Measurements from ENCODE around the gene ADAM20.

ADAM20 gene

DNA sequence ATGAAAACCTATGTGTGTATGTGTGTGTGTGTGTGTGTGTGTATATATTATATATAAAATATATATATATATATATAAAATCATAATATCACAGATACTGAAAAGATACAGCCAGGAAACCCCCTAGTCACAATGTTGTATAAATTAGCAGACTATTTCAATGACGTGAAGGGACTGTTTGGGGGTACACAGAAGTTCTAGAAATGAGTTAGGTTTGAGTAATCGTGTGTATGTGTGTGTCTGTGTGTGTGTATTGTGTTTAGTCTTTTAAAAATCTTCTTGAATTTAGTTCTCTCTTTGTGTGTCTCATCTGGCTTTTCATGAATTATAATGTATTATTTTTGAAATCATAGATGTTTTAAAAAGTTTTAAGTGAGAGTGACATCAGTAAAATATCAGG lies 61.0 kb downstream of the ADAM20 start:
- FAIRE-seq = no peak
- no peak for DNase-seq (ENCODE audit: extremely low spot score, insufficient read length, low read depth)

All from GM18507 (cell line).